HG02840 (cell line): ENCODE data around the gene ATF6B.
"Not testable (repeated sequence)": the region's sequence is repeated elsewhere in the genome, so short reads cannot be mapped to it uniquely, and the experiment has no call there.

Experiments
- ATAC-seq: cut with Tn5 transposase; IDR thresholded peaks from one replicate; pipeline ENCODE4 v1.9.1; 2021; ENCODE audit warnings: mild to moderate bottlenecking, moderate library complexity, moderate number of reproducible peaks; ENCODE audit not compliant: unreplicated experiment, low FRiP score

ATF6B gene

DNA sequence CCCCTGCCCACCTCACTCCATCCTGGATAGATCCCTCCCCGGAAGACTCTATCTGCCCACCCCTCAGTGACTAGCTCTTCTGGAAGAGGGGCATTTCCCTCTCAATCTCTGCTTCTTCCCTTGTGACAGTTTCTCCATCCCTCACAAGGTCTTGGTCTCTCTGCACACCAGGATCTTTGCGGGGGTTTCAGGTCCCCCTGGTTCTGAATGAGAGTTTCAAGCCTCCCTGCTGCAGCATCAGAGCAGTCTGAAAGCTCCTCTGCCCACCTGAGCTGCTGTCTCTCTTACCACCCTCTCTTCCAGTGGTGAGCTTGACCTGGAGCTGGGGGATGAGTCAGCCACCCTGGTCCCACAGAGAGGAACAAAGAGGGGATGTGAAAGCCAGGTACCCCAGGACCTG, 43.3 kb downstream of the ATF6B start:
- no peak for ATAC-seq

DNA sequence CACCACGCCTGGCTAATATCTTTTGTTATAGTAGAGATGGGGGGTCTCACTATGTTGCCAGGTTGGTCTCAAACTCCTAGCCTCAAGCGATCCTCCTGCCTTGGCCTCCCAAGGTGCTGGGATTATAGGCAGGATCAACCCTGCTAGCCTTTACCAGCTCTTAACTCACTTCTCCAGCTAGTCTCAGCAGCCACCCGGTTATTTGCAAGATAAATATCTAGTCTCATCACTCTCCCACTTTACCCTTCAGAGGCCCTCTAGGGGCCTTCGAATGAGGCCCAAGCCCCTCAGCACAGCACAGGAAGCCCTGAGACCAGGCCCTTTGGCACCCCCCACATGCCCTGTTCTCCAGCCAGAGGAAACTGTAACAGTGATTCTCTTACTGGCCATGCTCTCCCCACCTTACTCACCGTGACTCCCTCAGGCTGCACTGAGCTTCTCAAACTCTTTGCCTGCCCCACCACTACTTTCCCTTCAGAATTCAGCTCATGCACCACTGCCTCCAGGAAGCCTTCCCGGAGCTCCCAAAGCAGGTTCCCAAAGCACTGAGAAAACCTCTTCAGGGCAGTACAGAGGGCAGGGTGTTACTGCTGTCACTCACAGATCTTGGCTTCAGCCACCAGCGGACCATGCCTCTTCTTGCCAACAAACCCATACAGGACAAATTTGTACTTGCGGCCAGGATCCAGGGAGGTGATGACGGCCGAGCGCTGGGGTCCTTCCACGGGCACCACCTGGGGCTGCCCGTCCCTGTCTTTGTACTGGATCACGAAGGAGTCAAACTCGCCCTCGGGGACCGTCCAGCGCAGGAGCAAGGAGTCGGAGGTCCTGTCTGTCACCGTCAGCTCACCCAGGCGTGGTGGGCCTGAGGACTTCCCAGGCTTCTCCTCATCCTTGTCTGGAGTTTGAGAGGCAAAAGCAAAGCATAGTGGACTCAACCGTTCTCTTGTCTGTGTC, 44.0 kb downstream of the ATF6B start:
- ATAC-seq = no peak

DNA sequence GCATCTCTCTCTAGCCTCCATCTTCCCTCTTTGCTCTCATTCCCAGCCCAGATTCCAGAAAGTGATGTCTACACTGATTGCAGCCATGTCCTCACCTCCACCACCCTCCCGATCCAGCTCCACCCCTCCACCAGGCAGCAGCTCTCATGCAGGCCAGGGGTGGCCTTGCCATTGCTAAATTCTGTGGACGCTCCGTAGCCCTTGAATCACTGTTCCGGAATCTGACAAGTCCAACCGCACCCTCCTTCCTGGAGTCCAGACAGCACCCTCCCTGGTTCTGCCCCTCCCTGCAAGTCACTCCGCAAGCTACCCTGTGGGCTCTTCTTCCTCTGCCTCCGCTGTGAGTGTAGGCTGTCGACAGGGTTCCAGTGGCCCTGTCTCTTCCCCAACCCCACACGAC, 45.1 kb downstream of the ATF6B start:
- no peak for ATAC-seq

DNA sequence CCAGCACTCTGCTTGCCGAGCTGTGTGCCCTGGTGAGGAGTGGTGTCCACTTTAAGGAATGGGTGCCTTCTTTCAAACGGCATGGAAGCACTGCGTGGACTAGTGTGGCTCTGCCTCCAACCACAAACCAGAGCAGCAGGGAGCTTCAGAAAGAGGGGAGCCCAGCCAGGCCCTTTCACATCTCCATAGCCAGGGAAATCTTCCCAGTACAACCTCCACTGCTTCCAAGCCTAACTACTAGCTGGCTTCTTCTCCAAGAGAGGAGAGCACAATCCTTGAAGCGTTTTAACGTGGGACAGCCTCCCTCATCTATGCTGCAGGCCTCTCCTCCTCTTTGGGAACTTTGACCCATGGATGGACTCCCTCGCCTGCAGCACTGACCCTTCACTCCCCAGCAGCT, 45.6 kb downstream of the ATF6B start:
- no peak for ATAC-seq

DNA sequence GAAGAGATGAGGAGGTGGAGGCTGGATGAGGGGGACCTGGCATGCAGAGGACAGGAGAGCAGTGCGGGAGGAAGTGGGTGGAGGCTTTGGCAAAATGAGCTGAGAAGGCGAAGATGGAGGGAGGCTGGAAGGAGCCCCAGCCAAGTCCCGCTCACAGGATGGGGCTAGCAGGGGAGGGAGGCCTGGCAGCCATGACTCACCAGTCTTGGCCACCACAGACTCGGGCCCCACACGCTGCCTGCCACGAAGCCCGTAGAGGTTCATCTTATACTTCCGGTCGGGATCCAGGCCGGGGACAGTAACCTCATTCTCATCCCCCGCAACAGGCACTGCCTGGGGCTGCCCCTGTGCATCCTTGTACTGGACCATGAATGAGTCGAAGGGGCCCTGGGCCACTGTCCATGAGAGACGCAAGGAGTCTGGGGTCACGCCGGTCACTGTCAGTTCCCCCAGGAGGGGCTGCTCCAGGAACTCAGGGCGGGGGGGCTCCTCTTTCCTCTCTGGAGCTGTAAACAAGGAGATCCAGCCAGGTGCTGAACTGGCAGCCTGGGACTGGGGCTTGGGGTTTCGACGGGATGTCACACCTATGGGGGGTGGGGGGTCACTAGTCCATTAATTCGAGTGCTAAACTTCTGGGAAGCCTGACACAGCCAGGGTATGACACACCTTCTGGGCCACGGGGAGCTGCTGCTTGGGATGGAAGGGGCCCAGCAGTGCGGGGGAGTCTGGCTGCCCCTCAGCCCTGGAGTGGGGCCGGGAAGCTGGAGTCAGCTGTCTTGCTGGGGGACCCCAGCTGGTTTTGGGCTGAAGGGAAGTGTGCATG, 46.7 kb downstream of the ATF6B start:
- ATAC-seq = no peak

DNA sequence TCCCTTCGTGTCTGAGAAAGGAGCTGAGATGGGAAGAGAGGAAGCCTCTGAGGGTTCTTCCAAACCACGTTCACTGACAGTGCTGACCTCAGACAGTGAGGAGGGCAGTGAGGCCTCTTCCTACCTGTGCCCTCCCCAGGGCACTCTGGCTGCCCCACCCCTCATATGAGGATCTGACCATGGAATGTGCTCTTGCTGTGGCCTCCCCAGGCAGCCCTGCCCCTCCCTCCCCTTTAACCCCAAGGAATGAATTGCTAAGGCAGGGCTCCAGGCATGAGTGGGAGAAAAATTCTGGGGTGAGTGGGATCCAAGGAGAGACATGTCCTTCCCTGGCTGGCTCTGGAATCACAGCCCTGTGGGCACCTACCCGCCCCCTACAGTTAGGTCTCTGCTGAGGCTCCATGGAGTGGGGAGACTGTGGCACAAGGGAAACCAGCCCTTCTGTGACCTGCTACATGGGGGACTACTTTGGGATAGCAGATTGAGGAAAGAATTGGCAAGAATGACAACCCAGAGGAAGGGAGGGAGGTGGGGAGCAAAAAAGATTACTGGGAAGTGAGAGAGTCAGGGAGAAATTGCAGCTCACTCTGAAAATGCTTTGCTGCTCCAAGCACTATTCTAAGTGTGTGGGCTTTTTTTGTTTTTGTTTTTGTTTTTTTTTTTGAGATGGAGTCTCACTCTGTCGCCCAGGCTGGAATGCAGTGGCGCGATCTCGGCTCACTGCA, 48.3 kb downstream of the ATF6B start:
- no peak for ATAC-seq

DNA sequence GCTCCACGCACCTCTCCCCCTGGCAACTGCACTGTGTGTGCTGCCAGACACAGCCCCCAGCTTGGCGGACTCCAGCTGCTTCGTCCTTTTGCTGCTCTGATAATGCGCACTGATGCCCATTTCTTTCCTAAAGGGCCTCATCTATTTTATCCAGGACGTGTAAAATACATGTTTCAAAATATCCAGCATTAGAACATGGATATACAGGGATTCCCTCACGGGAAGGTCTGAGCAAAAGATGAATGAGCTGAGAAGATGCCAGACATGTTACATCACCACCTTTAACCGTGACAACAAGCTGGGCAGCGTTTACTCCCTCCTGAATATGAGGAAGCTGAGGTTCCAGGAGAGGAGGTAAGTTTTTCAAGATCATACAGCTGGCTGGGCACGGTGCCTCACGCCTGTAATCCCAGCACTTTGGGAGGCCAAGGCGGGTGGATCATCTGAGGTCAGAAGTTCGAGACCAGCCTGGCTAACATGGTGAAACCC, 51.7 kb downstream of the ATF6B start:
- no peak for ATAC-seq

DNA sequence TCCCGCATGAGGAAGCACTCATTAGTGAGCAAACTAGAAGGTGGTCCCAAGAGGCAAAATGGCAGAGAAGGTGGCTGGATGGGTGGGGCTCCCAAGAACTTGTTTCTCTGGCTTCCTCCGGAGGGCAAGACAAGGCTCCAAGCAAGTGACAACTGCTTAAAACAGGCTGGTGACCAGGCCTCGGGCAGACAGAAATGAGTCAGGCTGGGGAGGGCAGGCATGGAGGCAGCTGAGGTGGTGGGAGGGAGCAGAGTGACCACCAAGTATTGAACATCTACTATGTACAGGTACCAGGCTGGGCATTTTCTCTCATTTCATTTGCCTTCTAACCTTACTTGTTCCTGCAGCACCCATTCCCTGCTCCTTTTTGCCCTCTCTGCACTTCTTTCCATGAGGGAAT, 52.3 kb downstream of the ATF6B start:
- ATAC-seq = no peak

DNA sequence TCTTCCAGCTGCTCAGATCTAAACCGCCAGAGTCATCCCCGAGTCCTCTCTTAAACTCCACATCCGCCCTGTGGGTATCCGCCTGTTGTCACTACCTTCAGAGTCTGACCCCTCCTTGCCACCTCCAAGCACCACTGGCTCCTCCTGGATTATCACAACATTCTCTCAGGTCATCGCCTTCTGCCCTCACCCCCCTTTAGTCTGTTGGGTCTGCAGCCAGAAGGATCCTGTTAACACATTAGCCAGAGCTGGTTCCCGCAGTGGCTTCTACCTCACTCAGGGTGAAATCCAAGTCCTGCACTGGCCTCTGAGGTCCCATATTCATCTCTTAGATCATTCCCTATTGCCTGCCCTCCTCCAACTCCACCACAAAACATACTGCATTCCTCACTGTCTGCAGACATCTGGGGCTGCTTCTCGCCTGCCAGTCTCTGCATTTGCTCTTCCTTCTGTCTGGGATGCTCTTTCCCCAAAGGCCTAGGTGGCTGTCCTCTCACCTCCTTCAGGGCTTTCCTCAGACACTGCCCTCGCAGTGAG, 53.0 kb downstream of the ATF6B start:
- ATAC-seq = no peak

DNA sequence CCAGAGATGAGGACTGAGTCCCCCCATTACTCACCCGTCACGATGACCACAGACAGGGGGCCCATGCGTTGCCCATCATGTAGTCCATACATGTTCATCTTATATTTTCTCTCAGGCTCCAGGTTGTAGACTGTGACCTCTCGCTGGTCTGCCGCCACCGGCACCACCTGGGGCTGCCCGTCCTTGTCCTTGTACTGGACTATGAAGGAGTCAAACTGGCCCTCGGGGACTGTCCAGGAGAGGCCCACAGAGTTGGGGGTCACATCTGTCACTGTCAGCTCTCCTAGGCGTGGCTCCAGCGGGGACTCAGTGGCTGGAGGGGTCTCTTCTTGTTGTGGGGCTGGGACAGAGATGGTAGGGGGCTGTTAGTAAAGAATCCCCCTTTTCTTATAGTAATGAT, 54.4 kb downstream of the ATF6B start:
- no peak for ATAC-seq

DNA sequence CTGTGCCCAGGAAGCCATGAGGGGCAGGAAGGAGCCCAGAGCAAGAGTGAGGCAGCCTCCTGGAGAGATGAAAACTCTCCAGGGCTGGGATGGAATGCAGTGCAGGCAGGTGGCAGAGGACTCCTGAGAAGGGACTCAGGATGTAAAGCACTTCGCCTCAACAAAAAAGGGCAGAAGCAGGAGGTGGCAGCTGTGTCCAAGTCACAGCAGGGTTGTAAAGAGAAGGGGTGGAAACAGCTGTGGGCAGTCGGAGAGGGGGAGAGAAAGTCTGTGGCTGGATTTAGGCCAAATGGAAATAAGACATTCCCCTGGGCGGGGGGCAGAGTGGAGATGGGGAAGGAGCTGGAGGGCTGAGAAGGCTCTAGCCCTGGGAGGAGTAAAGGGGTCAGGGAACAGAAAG, 54.9 kb downstream of the ATF6B start:
- no peak for ATAC-seq

DNA sequence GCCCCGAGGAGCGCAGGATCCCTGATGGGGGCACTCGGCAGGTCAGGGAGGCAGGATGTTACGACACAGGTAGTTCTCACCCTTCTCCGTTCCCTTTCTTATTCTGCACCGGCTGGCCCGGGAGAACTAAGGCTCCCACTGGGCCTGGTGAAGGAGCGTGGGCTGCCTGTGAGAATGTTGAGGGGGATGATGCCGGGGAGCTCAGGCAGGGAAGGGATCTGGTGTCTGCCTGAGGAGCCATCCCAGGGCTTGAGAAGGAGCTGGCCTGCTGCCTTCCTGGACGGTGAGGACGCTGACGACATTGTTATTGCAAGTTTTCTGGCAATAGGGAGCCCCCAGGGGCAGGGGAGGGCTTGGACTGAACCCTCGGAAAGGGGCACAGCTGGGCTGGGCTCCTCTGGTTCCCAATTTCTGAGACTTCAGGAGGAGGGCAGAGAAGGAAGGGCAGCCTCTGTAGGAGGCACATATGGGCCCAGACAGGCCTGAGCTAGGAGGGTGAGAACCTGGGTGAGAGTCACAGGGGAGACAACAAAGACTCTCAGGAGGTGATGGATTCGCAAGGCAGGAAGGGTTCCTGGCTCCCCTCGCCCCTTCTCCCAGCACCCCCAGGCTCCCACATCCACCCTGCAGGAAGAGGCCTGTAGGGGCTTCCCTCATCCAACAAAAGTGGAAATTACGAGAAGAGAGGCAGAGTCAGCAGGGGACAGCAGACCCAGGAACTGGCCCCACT, 57.1 kb downstream of the ATF6B start:
- no peak for ATAC-seq

DNA sequence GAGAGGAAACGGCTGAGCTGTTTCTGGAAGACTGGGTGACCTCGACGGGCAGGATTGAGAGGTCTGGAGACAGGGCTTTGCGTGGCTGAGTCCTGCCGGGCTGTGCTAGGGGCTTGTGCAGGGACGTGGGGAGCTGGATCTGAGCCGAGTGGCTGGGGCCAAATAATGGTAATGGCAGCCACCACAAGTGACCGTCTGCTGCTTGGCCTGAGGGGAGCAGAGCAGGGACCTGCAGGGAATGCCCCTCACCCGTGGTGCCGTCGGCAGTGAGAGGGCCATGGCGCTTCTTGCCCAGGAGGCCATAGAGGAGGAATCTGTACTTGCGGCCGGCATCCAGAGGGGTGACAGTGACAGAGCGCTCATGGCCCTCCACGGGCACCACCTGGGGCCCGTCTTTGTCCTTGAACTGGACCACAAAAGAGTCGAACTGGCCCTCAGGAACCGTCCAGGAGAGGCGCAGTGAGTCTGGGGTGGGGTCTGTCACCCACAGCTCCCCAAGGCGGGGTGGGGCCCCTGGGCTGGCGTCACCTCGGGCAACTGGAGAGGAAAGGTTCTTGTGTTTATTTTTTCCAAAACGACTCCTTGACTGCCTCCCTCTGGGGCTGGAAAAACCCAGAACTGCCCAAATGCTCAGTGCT, 58.0 kb downstream of the ATF6B start:
- ATAC-seq = no peak

DNA sequence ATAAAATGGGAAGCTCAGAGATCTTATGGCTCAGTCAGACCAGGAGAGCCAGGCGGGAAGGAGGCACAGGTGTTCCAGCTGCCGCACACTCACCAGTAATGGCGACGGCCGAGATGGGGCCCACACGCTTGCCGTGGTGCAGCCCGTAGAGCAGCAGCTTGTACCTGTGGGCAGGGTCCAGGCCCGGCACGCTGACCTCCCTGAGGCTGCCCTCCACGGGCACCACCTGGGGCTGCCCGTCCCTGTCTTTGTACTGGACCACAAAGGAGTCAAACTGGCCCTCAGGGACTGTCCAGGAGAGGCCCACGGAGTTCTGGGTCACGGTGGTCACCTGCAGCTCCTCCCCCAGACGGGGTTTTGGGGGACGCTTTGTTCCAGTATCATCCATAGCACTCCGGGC, 58.6 kb downstream of the ATF6B start:
- ATAC-seq = no peak

DNA sequence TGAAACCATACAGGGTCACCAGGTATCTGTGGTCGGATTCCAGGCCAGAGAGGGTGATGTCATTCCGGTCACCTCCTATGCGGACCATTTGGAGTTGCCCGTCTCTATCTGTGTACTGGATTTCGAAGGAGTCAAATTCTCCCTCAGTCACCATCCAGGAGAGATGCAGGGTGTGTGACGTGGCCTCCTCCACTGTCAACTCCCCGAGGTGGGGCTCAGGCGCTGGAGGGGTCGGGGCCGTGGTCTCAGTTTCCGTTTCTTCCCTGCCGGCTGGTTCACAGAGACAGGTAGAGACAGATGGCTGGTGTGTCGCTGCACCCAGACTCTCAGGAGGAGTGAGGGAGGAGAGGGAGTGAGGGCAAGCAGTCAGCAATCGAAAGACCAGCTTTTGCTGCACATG, 59.2 kb downstream of the ATF6B start:
- ATAC-seq = no peak

DNA sequence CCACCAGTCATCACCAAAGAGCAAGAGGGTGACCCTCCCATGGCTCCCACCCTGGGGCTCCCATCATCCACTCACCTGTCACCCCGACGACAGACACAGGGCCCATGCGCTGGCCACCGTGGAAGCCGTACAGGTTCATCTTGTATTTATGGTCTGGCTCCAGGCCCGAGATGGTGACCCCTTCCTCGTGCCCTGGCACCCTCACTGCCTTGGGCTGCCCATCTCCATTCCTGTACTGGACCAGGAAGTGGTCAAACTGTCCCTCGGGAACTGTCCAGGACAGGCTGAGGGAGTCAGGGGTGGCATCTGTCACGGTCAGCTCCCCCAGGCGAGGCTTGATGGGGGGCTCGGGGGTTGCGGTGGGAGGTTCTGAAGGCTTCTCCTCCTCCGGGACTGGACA, 59.7 kb downstream of the ATF6B start:
- not testable (repeated sequence) for ATAC-seq

DNA sequence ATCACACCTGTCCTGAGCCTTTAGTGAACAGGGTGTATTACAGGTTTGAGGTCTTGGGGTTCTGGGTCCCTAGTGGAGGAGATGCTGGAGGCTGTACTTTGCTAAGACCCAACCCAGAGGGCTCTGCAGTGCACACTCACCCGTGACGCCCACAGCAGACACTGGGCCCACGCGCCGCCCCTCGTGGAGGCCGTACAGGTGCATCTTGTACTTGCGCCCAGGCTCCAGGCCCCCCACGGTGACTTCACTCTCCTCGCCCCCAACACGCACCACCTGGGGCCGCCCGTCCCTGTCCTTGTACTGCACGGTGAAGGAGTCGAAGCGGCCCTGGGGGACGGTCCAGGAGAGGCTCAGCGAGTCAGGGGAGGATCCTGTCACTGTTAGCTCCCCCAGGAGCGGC, 60.5 kb downstream of the ATF6B start:
- ATAC-seq = not testable (repeated sequence)
